Measurements from ENCODE around the gene FMNL2.

DNA sequence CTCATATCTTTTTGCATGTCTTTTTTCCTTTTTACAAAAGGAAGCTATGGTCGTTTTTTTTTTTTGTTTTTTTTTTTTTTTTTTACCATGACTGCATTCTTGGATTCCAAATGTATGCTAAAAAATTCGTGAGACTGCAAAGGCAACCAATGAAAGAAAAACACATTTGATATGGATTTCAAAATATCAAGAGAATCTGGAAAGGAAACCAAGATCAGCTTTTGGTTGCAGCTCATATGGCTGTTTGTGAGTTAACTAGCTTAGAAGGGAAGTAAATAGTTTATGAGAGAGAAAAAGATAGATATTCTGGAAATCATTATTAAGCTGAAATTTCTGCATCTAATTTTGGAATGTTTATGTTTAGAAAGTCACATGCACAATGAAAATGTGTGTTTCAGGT lies 272.0 kb downstream of the FMNL2 start:
- TF ChIP-seq, protein P1, sequence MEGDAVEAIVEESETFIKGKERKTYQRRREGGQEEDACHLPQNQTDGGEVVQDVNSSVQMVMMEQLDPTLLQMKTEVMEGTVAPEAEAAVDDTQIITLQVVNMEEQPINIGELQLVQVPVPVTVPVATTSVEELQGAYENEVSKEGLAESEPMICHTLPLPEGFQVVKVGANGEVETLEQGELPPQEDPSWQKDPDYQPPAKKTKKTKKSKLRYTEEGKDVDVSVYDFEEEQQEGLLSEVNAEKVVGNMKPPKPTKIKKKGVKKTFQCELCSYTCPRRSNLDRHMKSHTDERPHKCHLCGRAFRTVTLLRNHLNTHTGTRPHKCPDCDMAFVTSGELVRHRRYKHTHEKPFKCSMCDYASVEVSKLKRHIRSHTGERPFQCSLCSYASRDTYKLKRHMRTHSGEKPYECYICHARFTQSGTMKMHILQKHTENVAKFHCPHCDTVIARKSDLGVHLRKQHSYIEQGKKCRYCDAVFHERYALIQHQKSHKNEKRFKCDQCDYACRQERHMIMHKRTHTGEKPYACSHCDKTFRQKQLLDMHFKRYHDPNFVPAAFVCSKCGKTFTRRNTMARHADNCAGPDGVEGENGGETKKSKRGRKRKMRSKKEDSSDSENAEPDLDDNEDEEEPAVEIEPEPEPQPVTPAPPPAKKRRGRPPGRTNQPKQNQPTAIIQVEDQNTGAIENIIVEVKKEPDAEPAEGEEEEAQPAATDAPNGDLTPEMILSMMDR (IDR thresholded peaks at IDR 0.05; ENCODE audit: poor library complexity, severe bottlenecking) = no peak
- TF ChIP-seq EZH2 (IDR thresholded peaks at IDR 0.05; ENCODE audit: borderline replicate concordance, insufficient read depth, low read length, poor library complexity, severe bottlenecking) = no peak
- TF ChIP-seq POLR2AphosphoS5 (IDR thresholded peaks at IDR 0.05) = no peak
- no peak for TF ChIP-seq TAF1 (IDR thresholded peaks at IDR 0.05; ENCODE audit: low read depth)
- no peak for TF ChIP-seq MXI1 (conservative IDR thresholded peaks at IDR 0.05; ENCODE audit: poor library complexity, severe bottlenecking)
